GM19025 (cell line): ENCODE results near the gene CYP24A1.

Experiments
- ATAC-seq: cut with Tn5 transposase; IDR thresholded peaks from one replicate; pipeline ENCODE4 v1.9.1; 2021; ENCODE audit warnings: mild to moderate bottlenecking, low read depth, moderate library complexity; ENCODE audit not compliant: unreplicated experiment

The CYP24A1 gene

DNA sequence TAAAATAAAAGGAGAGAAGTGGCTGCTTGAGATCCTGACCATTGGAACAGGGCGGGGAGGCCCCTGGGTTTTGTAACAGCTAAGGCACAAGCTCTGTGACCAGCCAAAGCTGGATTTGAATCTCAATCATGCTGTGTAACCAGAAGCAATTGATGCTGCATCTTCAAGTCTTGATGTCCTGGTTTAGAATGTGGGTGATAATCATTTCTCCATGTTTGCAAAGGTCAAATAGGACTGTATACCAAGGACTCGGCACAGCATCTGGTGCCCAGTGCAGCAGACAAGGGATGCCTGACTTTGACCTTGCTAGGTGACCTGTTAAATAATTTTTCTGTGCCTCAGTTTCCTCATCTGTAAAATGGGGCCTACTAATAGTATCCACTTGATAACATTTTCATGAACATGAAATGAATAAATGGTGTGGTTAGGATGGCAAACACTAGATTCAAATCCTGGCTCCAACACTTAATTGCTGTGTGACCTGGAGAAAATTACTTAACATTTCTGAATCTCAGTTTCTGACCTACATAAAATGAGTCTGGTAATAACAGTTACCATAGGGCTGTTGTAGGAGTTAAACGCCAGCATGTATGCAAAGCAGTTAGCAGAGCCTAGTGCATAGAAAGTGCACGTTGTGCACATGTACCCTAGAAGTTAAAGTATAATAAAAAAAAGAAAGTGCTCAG, 57.1 kb downstream of the CYP24A1 start:
- no peak for ATAC-seq

DNA sequence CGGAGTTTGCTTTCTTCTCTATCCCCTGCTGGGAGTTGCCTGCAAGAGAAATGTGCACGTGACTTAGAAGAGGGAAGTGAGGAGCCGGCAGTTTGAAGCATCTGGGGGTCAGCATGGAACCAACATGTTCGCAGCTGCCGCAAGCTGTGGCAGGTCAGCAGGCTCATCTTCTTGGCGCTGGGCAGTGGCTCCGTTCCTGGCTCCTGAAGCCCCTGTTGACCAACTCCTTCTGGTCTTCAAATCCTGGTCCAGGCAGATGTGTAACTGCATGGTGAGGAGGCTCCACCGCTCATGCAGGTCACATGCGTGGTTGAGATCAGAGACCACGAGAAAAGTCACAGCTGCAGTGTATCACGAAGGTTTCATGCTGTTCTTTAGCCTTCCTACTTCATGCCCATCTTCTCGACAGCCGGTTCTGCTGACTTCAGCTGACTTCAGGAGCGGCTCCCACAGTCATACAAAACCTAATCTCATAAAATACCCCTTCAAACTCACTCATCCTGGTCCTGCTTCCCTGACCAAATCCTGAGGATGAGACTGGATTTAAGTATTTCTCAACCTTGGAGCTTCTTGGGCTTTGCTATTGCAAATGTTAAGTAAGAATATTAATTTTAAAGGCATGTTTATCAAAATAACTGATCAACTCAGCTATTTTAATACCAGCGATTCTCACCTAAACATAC, 58.5 kb downstream of the CYP24A1 start:
- ATAC-seq: no peak

DNA sequence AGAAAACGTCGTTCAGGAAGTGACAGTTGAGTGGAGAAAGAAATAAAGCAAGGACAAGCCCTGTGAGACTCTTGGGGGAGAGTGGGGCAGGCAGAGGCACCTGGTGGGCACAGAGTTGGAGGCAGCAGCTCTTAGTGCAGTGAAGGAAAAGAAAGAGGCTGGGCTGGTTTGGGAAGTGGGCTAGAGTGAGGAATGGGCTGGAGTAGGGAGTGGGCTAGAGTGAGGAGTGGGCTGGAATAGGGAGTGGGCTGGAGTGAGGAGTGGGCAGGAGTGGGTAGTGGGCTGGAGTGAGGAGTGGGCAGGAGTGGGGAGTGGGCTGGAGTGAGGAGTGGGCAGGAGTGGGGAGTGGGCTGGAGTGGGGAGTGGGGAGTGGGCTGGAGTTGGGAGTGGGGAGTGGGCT, 59.7 kb downstream of the CYP24A1 start:
- ATAC-seq: no peak

DNA sequence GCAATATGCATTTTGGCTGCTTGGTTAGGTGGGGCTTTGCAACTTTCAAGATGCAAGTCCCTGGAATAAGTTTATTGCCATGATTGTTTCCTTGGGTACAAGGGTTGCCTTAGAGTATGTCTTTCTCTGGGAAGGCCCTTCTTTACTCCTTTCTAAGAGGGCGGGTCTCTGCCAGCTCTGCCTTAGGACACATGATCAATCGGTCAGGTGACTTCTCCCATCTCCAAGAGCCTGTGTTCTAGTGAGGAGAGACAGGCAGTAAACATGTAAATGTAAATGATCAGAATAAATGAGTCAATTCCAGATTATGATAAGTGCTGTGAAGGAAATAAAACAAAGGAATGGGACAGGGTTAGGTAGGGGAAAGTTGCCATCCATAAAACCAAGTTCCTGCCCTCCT, 60.2 kb downstream of the CYP24A1 start:
- no peak for ATAC-seq

DNA sequence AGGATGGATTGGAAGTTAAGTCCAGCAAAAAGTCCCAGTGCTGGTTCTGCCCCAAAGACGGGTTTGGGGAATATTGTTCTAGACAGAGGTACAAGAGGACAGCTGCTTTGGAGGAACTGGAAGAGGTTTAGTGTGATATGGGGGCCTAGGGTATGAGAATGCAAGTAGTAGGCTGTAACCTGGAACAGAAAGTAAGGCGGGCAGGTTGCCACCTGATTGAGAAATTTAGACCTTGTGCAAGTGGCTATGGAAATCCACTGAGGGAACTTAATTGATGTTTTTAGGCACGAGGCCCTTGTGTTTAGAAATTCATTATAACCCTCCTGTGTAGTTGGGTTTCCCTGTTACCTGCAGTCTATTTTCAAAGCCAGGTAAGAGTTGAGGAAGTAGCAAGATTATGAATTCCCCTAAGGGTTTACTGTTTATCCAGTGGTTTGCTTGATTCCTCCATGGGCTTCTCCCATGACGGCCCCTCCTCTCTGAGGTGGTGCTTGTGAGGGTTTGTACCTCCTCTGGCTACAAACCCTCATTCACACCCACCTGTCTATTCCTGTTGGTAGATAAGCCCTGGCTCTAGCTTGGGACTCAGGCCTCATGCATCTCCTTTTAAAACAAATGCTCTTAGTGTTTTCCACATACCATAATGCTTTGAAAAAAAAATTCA, 61.4 kb downstream of the CYP24A1 start:
- ATAC-seq: no peak

DNA sequence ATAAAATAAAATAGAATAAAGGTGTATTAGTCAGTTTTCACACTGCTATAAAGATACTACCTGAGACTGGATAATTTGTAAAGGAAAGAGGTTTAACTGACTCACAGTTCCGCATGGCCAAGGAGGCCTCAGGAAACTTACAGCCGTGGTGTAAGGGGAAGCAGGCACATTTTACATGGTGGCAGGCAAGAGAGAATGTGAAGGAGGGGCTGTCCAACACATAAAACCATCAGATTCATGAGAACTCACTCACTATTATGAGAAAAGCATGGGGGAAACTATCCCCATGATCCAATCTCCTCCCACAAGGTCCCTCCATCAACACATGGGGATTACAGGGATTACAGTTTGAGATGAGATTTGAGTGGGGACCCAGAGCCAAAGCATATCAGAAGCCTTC, 62.3 kb downstream of the CYP24A1 start:
- no peak for ATAC-seq

DNA sequence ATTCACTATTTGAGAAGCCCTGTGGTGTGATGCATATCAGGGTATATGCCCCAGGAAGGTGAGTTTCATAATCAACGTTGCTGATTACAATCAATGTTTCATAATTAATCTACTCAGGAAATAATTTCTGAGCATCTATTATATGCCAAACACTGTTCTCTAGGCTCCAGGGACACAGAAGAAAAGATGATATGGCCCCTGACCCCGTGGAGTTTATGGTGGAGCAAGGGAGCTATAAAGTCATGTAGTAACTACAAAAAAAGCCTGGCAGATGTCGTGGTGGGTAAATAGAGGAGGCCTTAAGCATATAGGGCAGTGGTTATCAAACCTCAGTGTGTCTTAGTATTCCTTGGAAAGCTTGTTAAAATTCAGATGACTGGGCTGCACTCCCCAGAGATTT, 63.3 kb downstream of the CYP24A1 start:
- ATAC-seq: no peak

DNA sequence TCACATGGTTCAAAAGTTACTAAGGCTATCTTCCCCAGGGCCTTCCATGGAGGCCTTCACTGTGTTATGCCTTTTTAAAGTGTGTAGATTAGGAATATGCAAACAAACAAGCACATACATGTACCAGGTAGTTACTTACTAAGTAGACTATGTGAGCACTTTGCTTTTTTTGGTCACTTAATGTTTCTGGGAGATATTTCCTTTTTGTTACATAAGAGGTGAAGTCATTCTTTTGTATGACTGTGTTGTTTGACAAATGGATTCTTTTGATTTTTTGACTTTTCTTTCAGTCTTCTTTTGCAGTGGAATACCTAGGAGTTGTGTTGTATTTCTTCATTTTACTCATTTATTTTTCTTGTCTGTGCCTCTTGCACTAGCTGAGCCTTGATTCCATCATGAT, 63.7 kb downstream of the CYP24A1 start:
- ATAC-seq: no peak

DNA sequence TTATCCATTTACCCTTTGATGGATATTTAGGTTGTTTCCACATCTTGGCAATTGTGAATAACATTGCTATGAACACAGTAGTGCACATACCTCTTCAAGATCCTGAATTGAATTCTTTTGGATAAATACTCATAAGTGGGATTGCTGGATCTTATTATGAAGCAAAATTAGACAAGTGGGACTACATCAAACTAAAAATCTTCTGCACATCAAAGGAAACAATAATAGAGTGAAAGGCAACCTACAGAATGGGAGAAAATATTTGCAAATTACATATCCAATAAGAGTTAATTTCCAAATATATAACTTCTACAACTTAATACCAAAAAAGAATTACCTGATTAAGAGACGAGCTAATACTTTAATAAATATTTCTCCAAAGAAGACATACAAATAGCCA, 65.0 kb downstream of the CYP24A1 start:
- ATAC-seq: no peak

DNA sequence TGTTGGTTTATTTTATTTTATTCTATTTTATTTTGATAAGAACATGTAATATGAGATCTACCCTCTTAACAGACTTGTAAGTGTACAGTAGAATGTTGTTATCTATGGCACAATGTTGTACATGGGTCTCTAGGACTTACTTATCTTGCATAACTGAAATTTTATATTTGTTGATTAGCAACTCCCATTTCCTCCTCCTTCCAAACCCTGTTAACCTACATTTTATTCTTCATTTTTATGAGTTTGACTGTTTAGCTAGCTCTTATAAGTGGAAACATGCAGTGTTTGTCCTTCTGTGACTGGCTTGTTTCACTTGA, 65.5 kb downstream of the CYP24A1 start:
- ATAC-seq: no peak

DNA sequence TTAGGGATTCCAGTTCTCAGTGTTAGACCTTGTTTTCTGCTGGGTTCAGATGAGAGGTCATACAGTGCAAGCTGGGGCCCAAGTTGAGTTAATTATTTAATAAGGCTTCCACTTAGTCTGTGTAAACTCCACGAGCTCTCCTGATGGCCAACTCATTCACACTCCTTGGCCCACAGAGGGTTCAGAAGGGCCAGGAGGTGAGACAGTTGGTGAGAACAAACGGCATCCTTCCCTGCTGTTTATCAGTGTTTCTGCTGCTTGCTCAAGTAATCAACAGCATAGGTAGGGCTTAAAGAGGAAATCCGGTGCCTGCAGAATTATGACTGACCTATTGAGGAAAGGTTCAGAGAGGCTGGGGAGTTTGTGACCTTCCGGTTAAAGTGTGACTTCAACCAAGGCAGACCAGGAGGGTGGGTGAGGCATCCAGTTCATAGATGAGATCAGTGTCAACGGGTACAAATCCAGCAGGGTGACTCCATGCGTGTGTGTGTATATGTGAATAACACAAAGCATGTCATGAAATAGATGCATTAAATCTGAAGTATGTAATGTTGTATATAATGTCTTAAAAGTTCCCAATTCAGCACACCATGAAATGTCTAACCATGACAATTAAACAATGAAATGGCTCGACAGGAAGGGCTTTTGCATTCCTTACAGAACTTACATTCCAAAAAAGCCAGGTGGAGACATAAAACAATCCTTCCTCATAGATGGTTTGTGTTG, 66.0 kb downstream of the CYP24A1 start:
- no peak for ATAC-seq

DNA sequence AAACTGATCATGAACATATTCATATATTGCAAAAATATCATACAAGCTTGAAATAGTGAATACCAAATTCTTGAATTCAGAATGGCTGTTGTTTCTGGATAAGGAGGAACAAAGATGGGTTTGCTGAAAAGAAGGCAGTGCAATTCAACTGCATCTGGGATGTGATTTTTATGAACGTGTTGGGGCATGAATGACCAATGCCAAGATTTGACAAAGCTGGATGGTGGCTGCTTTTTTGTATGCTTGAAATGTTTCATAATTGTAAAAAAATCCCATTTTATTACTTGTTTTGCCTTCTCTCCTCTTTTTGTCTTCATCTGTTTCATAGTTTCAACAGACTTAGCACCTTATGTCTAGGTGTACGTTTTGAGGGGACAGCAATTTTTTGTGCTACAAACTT, 66.6 kb downstream of the CYP24A1 start:
- ATAC-seq: no peak

DNA sequence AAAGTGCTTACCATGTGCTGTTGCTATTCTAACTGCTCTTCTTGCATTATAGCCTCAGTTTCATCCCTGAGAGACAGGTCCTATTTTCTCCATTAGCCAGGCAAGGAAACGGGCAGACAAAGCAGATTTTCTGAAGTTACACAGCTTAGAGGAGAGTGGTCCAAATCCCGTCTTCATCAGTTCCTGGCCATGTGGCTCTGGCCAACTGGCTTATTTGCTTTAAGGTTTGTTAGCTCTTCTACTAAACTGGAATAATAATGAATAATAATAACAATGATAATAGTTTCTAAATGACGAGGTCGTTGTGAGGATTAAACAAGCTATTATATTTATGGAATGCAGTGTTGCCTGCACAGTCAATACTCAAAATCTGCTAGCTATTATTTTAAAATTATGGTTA, 67.6 kb downstream of the CYP24A1 start:
- ATAC-seq: no peak

DNA sequence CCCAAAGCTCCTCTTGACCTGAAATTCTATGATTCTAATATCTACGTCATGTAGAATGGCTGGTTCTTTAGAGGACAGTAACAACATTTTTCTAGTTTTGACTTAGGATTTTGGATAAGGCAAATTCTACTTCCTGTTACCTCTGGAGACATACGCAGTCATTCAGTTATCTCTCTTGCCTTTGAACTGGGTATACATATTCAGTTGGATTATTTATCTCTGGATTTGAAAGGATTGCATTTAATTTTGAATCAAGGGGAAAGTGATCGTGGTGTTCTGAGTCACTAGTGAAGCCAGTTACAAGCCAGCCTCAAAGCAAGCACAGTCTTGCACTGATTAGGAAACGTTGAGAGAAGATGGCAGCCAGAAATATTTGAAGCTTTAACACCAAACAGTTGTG, 68.1 kb downstream of the CYP24A1 start:
- no peak for ATAC-seq

DNA sequence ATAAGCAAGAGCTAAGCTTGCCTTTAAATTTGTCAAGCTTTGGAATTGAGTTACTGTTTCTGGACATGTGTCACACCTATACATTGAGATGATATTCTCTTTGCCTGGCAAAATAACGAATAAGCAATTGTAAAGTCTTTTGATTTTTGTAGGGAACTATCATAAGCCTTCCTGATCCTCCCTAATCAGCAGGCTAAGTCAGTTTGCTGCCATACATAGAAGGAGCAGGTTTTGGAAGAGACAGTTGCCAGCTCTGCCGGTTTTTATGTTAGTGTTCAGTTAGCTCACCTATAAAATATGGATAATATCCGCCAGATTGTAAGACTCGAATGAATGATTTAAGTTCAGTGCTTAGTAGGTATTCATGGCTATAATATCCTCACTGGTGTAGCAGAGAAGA, 69.0 kb downstream of the CYP24A1 start:
- no peak for ATAC-seq

DNA sequence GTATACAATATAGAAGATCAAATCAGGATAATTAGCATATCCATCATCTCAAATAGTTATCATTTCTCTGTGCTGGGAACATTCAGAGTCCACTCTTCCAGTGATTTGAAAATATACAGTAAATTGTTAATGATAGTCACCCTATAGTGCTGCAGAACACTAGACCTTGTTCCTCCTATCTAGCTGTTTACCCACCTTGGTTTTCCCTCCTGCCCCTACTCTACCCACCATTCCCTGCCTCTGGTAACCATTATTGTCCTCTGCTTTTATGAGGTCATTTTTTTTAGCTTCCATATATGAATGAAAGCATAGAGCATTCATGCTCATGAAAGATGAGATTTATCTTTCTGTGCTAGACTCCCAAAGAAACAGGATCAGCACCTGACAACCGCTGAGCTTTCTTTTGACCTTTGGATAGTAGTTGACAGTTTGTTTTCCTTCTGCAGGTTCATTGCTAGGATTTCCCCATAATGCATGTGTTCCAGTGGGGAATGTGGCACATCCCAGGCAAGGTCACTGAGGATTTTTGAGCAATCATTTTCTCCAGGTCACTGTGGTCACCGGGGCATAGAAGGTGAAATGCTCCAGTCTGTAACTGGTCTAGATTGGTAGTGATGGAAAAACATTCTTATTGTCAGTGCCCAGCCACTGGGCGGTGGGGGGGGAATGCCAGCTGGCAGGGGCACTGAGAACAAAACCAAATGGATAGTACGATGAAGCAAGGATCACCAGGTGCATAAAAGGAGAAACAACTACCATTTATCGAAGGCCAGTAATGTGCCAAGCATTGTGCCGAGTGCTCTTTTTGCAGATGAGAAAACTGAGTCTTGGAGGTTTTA, 69.8 kb downstream of the CYP24A1 start:
- ATAC-seq: no peak
